Measurements from ENCODE around the gene MAP3K13.

MAP3K13 gene

GRCh38 chr3:185519021-185519420, 156.1 kb downstream of the MAP3K13 start:
- no peak overlapping the region for H3K4me3 ChIP-seq (ENCODE audit: low read depth, low read length)
- TF ChIP-seq, protein P1, sequence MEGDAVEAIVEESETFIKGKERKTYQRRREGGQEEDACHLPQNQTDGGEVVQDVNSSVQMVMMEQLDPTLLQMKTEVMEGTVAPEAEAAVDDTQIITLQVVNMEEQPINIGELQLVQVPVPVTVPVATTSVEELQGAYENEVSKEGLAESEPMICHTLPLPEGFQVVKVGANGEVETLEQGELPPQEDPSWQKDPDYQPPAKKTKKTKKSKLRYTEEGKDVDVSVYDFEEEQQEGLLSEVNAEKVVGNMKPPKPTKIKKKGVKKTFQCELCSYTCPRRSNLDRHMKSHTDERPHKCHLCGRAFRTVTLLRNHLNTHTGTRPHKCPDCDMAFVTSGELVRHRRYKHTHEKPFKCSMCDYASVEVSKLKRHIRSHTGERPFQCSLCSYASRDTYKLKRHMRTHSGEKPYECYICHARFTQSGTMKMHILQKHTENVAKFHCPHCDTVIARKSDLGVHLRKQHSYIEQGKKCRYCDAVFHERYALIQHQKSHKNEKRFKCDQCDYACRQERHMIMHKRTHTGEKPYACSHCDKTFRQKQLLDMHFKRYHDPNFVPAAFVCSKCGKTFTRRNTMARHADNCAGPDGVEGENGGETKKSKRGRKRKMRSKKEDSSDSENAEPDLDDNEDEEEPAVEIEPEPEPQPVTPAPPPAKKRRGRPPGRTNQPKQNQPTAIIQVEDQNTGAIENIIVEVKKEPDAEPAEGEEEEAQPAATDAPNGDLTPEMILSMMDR (conservative IDR thresholded peaks at IDR 0.05; ENCODE audit: low read depth, low read length): no peak
- no peak for DNase-seq (ENCODE audit: low read depth)

DNA sequence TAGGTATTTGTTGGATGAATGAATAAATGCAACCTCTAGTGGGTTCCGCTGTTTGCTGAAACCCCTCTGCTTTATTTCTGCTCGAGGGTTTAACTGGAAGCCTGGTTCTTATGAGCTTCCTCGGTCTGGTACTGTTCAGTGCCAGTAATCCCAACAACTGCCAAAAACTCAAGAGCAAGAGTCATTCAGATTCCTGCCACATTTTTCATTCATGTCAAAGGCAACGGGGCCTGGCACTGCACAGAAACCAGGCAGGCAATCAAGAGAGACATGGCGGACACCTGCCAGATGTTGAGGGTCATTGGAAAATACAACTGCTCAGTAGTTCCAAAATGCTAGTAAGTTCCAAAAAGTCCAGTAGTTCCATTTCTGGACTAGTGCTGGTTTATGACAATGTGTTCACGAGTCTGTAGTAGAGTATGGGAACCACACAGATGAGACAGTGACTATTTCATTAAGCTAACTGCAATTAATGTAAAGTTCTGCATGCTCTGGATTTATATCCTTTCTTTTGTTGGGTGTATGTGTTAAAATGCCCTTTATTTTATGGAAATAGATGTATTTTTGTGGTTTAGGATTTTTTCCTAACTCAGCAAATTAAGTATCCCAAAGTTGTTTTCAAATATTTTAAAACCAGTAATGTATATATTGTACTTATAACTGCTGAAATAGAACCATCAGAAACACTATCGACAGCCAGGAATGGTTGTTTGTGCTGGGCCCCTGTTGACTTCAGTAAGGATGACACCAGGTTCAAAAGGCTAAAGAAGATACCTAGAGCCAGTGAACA, 158.6 kb downstream of the MAP3K13 start:
- no peak for DNase-seq (ENCODE audit: low read depth)
- no peak overlapping the region for H3K4me3 ChIP-seq (ENCODE audit: low read depth, low read length)
- TF ChIP-seq, protein P1 (conservative IDR thresholded peaks at IDR 0.05; ENCODE audit: low read depth, low read length): no peak

- H3K4me3 ChIP-seq (ENCODE audit: low read depth, low read length): no peak overlapping the region
- no peak for DNase-seq (ENCODE audit: low read depth)
- TF ChIP-seq, protein P1 (conservative IDR thresholded peaks at IDR 0.05; ENCODE audit: low read depth, low read length): no peak
These were observed 163.5 kb downstream of the MAP3K13 start for GRCh38 chr3:185526349-185526951.

DNA sequence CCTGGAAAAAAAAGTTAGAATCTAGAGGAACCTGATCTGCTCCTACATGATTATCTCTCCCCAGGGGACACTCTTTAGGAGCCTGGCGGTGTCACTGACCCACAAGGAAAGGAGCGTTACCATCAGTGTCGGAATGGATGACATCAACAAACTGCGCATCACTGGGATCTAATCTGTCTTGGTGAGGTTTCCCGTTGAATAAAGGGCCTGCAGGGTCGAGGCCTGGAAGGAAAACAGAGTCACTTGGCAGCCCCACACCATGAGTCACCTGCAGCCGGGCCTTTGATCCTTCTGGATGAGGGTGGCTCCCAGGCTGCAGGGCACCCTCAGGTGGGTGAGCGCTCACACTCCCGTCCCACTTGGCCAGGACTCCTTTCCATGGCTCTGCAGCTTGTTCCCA, 164.4 kb downstream of the MAP3K13 start:
- no peak for DNase-seq (ENCODE audit: low read depth)
- TF ChIP-seq, protein P1 (conservative IDR thresholded peaks at IDR 0.05; ENCODE audit: low read depth, low read length): no peak
- no peak overlapping the region for H3K4me3 ChIP-seq (ENCODE audit: low read depth, low read length)

GRCh38 chr3:185528532-185528931, 165.6 kb downstream of the MAP3K13 start:
- TF ChIP-seq, protein P1 (conservative IDR thresholded peaks at IDR 0.05; ENCODE audit: low read depth, low read length): no peak
- no peak for DNase-seq (ENCODE audit: low read depth)
- no peak overlapping the region for H3K4me3 ChIP-seq (ENCODE audit: low read depth, low read length)

GRCh38 chr3:185530856-185531255, 167.9 kb downstream of the MAP3K13 start:
- no peak for DNase-seq (ENCODE audit: low read depth)
- TF ChIP-seq, protein P1 (conservative IDR thresholded peaks at IDR 0.05; ENCODE audit: low read depth, low read length): no peak
- H3K4me3 ChIP-seq (ENCODE audit: low read depth, low read length): no peak overlapping the region

- H3K4me3 ChIP-seq (ENCODE audit: low read depth, low read length): no peak overlapping the region
- TF ChIP-seq, protein P1 (conservative IDR thresholded peaks at IDR 0.05; ENCODE audit: low read depth, low read length): no peak
- DNase-seq (ENCODE audit: low read depth): no peak
These were observed 170.0 kb downstream of the MAP3K13 start for GRCh38 chr3:185532901-185533300.

Data from choroid plexus epithelial cell (primary cell).